Measurements from ENCODE around the gene MIPEP.

GRCh38 chr13:23799945-23800344 lies 89.3 kb downstream of the MIPEP start:
- TF ChIP-seq POLR2AphosphoS5 (IDR thresholded peaks at IDR 0.05), result no peak
- TF ChIP-seq, protein P1, sequence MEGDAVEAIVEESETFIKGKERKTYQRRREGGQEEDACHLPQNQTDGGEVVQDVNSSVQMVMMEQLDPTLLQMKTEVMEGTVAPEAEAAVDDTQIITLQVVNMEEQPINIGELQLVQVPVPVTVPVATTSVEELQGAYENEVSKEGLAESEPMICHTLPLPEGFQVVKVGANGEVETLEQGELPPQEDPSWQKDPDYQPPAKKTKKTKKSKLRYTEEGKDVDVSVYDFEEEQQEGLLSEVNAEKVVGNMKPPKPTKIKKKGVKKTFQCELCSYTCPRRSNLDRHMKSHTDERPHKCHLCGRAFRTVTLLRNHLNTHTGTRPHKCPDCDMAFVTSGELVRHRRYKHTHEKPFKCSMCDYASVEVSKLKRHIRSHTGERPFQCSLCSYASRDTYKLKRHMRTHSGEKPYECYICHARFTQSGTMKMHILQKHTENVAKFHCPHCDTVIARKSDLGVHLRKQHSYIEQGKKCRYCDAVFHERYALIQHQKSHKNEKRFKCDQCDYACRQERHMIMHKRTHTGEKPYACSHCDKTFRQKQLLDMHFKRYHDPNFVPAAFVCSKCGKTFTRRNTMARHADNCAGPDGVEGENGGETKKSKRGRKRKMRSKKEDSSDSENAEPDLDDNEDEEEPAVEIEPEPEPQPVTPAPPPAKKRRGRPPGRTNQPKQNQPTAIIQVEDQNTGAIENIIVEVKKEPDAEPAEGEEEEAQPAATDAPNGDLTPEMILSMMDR (IDR thresholded peaks at IDR 0.05), result no peak
- TF ChIP-seq POLR2A (IDR thresholded peaks at IDR 0.05), result no peak

All from breast epithelium (tissue), 3 donors.